Measurements from ENCODE around the gene GRID2. TPM values are rescaled to one million over a fixed set of nuclear protein-coding genes. Genes with fewer than 3 reads are reported as not detected.

GRID2 gene
- polyA plus RNA-seq, 1 of the 3 experiments (the other 2 are of a cell fraction), result not detected

- Histone ChIP-seq H3K36me3 (replicated peaks in 1 of 2; ENCODE audit: control insufficient read depth in 1 of 2, insufficient read depth in 2 of 2, low read length in 1 of 2) (no peaks in the 10 kb centered on the region), H3F3A (replicated peaks; ENCODE audit: insufficient read depth) (no peaks in the 10 kb centered on the region), H3K4me1 (ENCODE audit: control insufficient read depth in 1 of 2, insufficient read depth in 2 of 2, low read depth in 1 of 2, low read length in 1 of 2) (no peaks in the 10 kb centered on the region; a peak in 1 of 4 replicates), H3K9me3 (no peaks in the 10 kb centered on the region), H3K4me2 (no peak overlapping the region), H3K79me2 (ENCODE audit: insufficient read depth) (no peaks in the 10 kb centered on the region), H3K9ac (no peak overlapping the region), H4K20me1 (ENCODE audit: insufficient read depth) (no peaks in the 10 kb centered on the region), H3K27ac (ENCODE audit: low read depth in 2 of 2, low read length in 1 of 2) (no peak overlapping the region), H3K9me2 (no peaks in the 10 kb centered on the region), H3K4me3 (ENCODE audit: low read depth in 2 of 2, low read length in 1 of 2) (no peak overlapping the region), H2AFZ (ENCODE audit: low read depth) (no peak overlapping the region), H3K27me3 (ENCODE audit: insufficient read depth) (no peaks in the 10 kb centered on the region)
- ChIA-PET POLR2A (no interaction called here), CTCF (interaction anchor here (1.1 kb wide), 1 partner anchor 14 kb away, joined by 3 read pairs; no protein-coding TSS in a partner anchor)
- DNase-seq, result no peak
- WGBS (ENCODE audit: low lambda C conversion rate), result 56% methylated on average over 2 of the region's 2 CpGs
- TF ChIP-seq GABPA (IDR thresholded peaks at IDR 0.05; ENCODE audit: low read depth) (no peak), EZH2phosphoT487 (IDR thresholded peaks at IDR 0.05; ENCODE audit: borderline replicate concordance, low read depth) (no peak), NRF1 (IDR thresholded peaks at IDR 0.05; ENCODE audit: low read depth, low read length) (no peak), JUND (IDR thresholded peaks at IDR 0.05) (no peak), IRF3 (IDR thresholded peaks at IDR 0.05; ENCODE audit: low read depth, low read length) (no peak), PBX3 (IDR thresholded peaks at IDR 0.05) (no peak), ZBTB33 (IDR thresholded peaks at IDR 0.05; ENCODE audit: borderline replicate concordance, low read depth) (no peak), RFX5 (IDR thresholded peaks at IDR 0.05; ENCODE audit: low read length) (no peak), MXI1 (IDR thresholded peaks at IDR 0.05; ENCODE audit: low read depth, low read length) (no peak), FOXJ3 (CRISPR knock-in tag; IDR thresholded peaks at IDR 0.05) (no peak), USF1 (IDR thresholded peaks at IDR 0.05; ENCODE audit: borderline replicate concordance, low read depth) (no peak), ELF1 (IDR thresholded peaks at IDR 0.05) (no peak), FOXM1 (IDR thresholded peaks at IDR 0.05; ENCODE audit: low read depth) (no peak), NFIC (IDR thresholded peaks at IDR 0.05; ENCODE audit: borderline replicate concordance) (no peak), USF2 (IDR thresholded peaks at IDR 0.05; ENCODE audit: borderline replicate concordance, low read depth, low read length) (no peak), RCOR1 (IDR thresholded peaks at IDR 0.05; ENCODE audit: low read length) (no peak), SMC3 (IDR thresholded peaks at IDR 0.05; ENCODE audit: low read depth, low read length) (no peak), TAF1 (IDR thresholded peaks at IDR 0.05; ENCODE audit: borderline replicate concordance, low read depth, low read length) (no peak), GATA2 (CRISPR knock-in tag; IDR thresholded peaks at IDR 0.05) (no peak)
Observed at GRCh38 chr4:92520563-92520962, 216.8 kb downstream of the GRID2 start.

All from SK-N-SH (cell line).